HepG2 (cell line): Measurements from ENCODE around the gene PXT1. TPM values are rescaled to one million over a fixed set of nuclear protein-coding genes. Genes with fewer than 3 reads are reported as not detected.

ENCODE experiments used
- CREBL2 ChIP-seq: sonication (generic); formaldehyde crosslinking; IDR thresholded peaks from 2 replicates; pipeline ENCODE4 v1.8.1; 2023; ENCODE audit warnings: missing genetic modification reagents, mild to moderate bottlenecking, borderline replicate concordance
- EED ChIP-seq: sonication (generic); formaldehyde crosslinking; IDR thresholded peaks from 2 replicates; pipeline ENCODE4 v1.5.0; 2020; ENCODE audit warnings: mild to moderate bottlenecking, missing genetic modification reagents
- HDAC6 ChIP-seq: fragments of 200-600 bp; sonication (generic); IDR thresholded peaks from 2 replicates; pipeline ENCODE4 v1.7.0; 2017; ENCODE audit warnings: mild to moderate bottlenecking, antibody characterized with exemption, low read length, low read depth
- HMG20B ChIP-seq: conservative IDR thresholded peaks from 2 replicates; pipeline ENCODE4 v1.6.1; 2016; ENCODE audit warnings: missing genetic modification reagents, missing compliant biosample characterization
- HOXD1 ChIP-seq: sonication (generic); formaldehyde crosslinking; IDR thresholded peaks from 2 replicates; pipeline ENCODE4 v1.5.0; 2020; ENCODE audit warnings: missing genetic modification reagents
- MAFF ChIP-seq: IDR thresholded peaks from 2 replicates; pipeline ENCODE4 v1.6.1; 2011; ENCODE audit warnings: low read depth, low read length, improper control_type of control experiment
- NCOR1 ChIP-seq: fragments of 200-600 bp; sonication (generic); IDR thresholded peaks from 2 replicates; pipeline ENCODE4 v1.7.0; 2017; ENCODE audit warnings: antibody characterized with exemption, low read length, borderline replicate concordance
- NFE2 ChIP-seq: sonication (generic); formaldehyde crosslinking; IDR thresholded peaks from 2 replicates; pipeline ENCODE4 v1.4.0; 2020; ENCODE audit warnings: missing genetic modification reagents
- NFYB ChIP-seq: sonication (generic); formaldehyde crosslinking; IDR thresholded peaks from 2 replicates; pipeline ENCODE4 v1.4.0; 2020; ENCODE audit warnings: missing genetic modification reagents
- PHF21A ChIP-seq: sonication (generic); formaldehyde crosslinking; IDR thresholded peaks from 2 replicates; pipeline ENCODE4 v1.5.0; 2020; ENCODE audit warnings: mild to moderate bottlenecking, missing genetic modification reagents
- SALL2 ChIP-seq: sonication (generic); formaldehyde crosslinking; IDR thresholded peaks from 2 replicates; pipeline ENCODE4 v1.8.1; 2023; ENCODE audit warnings: mild to moderate bottlenecking, missing genetic modification reagents, inconsistent platforms
- SCMH1 ChIP-seq: sonication (generic); formaldehyde crosslinking; IDR thresholded peaks from 2 replicates; pipeline ENCODE4 v1.9.0; 2021; ENCODE audit warnings: missing genetic modification reagents, mild to moderate bottlenecking, borderline replicate concordance
- SNRNP70 ChIP-seq: fragments of 200-400 bp; formaldehyde crosslinking; IDR thresholded peaks from 2 replicates; pipeline ENCODE4 v1.6.1; 2017; ENCODE audit warnings: mild to moderate bottlenecking, low read depth, low read length, moderate library complexity
- SP5 ChIP-seq: IDR thresholded peaks from 2 replicates; pipeline ENCODE4 v1.6.1; 2016; ENCODE audit warnings: low read depth, borderline replicate concordance
- TBX2 ChIP-seq: sonication (generic); formaldehyde crosslinking; IDR thresholded peaks from 2 replicates; pipeline ENCODE4 v1.5.0; 2020; ENCODE audit warnings: missing genetic modification reagents, mild to moderate bottlenecking, borderline replicate concordance
- ZFP1 ChIP-seq: IDR thresholded peaks from 2 replicates; pipeline ENCODE4 v1.6.1; 2016
- ZHX2 ChIP-seq, 2 experiments: sonication (generic) in 1 of 2; formaldehyde crosslinking in 1 of 2; IDR thresholded peaks; 2 replicates each; pipeline versions ENCODE4 v1.6.1 to v1.9.0; 2014 to 2022; ENCODE audit warnings: antibody characterized with exemption in 1 of 2, borderline replicate concordance in 1 of 2, inconsistent platforms in 1 of 2, low read depth in 1 of 2, missing genetic modification reagents in 1 of 2
- ZNF292 ChIP-seq: sonication (generic); formaldehyde crosslinking; IDR thresholded peaks from 2 replicates; pipeline ENCODE4 v1.8.1; 2022; ENCODE audit warnings: mild to moderate bottlenecking, low read depth, missing genetic modification reagents, borderline replicate concordance
- ZNF556 ChIP-seq: sonication (generic); formaldehyde crosslinking; IDR thresholded peaks from 2 replicates; pipeline ENCODE4 v1.4.0; 2020; ENCODE audit warnings: mild to moderate bottlenecking, missing genetic modification reagents, borderline replicate concordance
- ZNF75D ChIP-seq: sonication (generic); formaldehyde crosslinking; IDR thresholded peaks from 2 replicates; pipeline ENCODE4 v1.8.1; 2023; ENCODE audit warnings: missing genetic modification reagents, mild to moderate bottlenecking, borderline replicate concordance
- ZNF761 ChIP-seq: sonication (generic); formaldehyde crosslinking; conservative IDR thresholded peaks from 2 replicates; pipeline ENCODE4 v1.4.0; 2020; ENCODE audit warnings: mild to moderate bottlenecking, missing genetic modification reagents
- ZNF780A ChIP-seq: sonication (generic); formaldehyde crosslinking; IDR thresholded peaks from 2 replicates; pipeline ENCODE4 v1.8.0; 2022; ENCODE audit warnings: mild to moderate bottlenecking, missing genetic modification reagents, moderate library complexity
- ZNF878 ChIP-seq: sonication (generic); formaldehyde crosslinking; IDR thresholded peaks from 2 replicates; pipeline ENCODE4 v1.8.1; 2023; ENCODE audit warnings: mild to moderate bottlenecking, missing genetic modification reagents, moderate library complexity
- polyA plus RNA-seq, 8 experiments: library from polyadenylated mRNA; depleted of rRNA in 3 of 8; stranded (reverse) in 7 of 8; unstranded in 1 of 8; fragments of >200 nt; fragmentation: Illumina TruSeq in 4 of 8; extraction: Trizol in 4 of 8; gene quantifications; 2 replicates each; pipeline versions ENCODE4 v1.2.1 to v1.2.3, GENCODE V29; 2011 to 2016; ENCODE audit warnings: low read depth in 4 of 8, missing spikeins in 1 of 8, mixed read lengths in 1 of 8; ENCODE audit not compliant: insufficient read depth in 1 of 8
- total RNA-seq, 5 experiments: library from RNA; depleted of rRNA; stranded (reverse); fragments of >200 nt; fragmentation: Illumina TruSeq; extraction: Trizol; gene quantifications; 2 replicates each; pipeline ENCODE4 v1.2.3, GENCODE V29; 2016; ENCODE audit warnings: low read depth in 1 of 5

The PXT1 gene
- total and polyA plus RNA-seq, 2 of the 13 experiments (the other 11 are each of a cell fraction or from before 2014, with no cell fraction given) = 0.04 TPM; not detected in 1

- no peak for TF ChIP-seq SALL2
- no peak for TF ChIP-seq ZNF761 (CRISPR knock-in tag)
- no peak for TF ChIP-seq CREBL2 (CRISPR knock-in tag)
- TF ChIP-seq TBX2 (CRISPR knock-in tag) = peak; percentile 57
- TF ChIP-seq EED (CRISPR knock-in tag) = no peak
- TF ChIP-seq NFE2 (CRISPR knock-in tag) = peak; percentile 85; the same call in 1 of the 2 replicates
- no peak; the same call in 1 of the 2 replicates for TF ChIP-seq ZNF292 (CRISPR knock-in tag)
- TF ChIP-seq ZNF75D = no peak
- TF ChIP-seq PHF21A (CRISPR knock-in tag) = peak; percentile 43; the same call in 1 of the 2 replicates
- peak; percentile 32; the same call in 1 of the 2 replicates for TF ChIP-seq NFYB (CRISPR knock-in tag)
- no peak for TF ChIP-seq HDAC6
- TF ChIP-seq ZFP1 = 0 out of 2 replicates have a peak, but pooled peaks have one; percentile 62
- peak; percentile 83 for TF ChIP-seq MAFF
- peak; percentile 98 for TF ChIP-seq ZHX2 (IDR thresholded peaks at IDR 0.05; ENCODE audit: low read depth)
- no peak for TF ChIP-seq ZHX2 (CRISPR knock-in tag; IDR thresholded peaks at IDR 0.05; ENCODE audit: borderline replicate concordance)
- no peak; the same call in 1 of the 2 replicates for TF ChIP-seq ZNF556
- 0 out of 2 replicates have a peak, but pooled peaks have one; percentile 37 for TF ChIP-seq HMG20B
- TF ChIP-seq HOXD1 (CRISPR knock-in tag) = no peak
- TF ChIP-seq ZNF878 (CRISPR knock-in tag) = no peak
- TF ChIP-seq SP5 (CRISPR knock-in tag) = peak; percentile 41; the same call in 1 of the 2 replicates
- TF ChIP-seq ZNF780A = no peak
- no peak for TF ChIP-seq SCMH1 (CRISPR knock-in tag)
- no peak for TF ChIP-seq SNRNP70
- no peak for TF ChIP-seq NCOR1
These were observed 1.3 kb downstream of the PXT1 start (continued) for GRCh38 chr6:36441307-36441894.
